Naive thymus-derived CD4-positive, alpha-beta T cell (primary cell): ENCODE results near the gene EGFR. TPM values are rescaled to one million over a fixed set of nuclear protein-coding genes. Genes with fewer than 3 reads are reported as not detected.

Experiments
- ATAC-seq: fragments of 150-1000 bp; cut with Tn5 transposase; 2 replicates; pipeline ENCODE4 v1.10.0; 2021; ENCODE audit warnings: mild to moderate bottlenecking, moderate library complexity
- CTCF ChIA-PET: fragments of 350-600 bp; sonication (Branson Sonifier 250); formaldehyde crosslinking; loops from one replicate; lab custom pipeline; 2021; ENCODE audit warnings: antibody characterized with exemption; lab: Charles Lee
- POLR2A ChIA-PET: fragments of 350-600 bp; sonication (Branson Sonifier 250); formaldehyde crosslinking; loops from one replicate; lab custom pipeline; 2021; ENCODE audit warnings: antibody characterized with exemption, inconsistent platforms; lab: Charles Lee
- DNase-seq, 9 donors: peaks; one replicate each; pipeline versions ENCODE4 v3.0.0 to v3.0.0-alpha.2; 2020 to 2022; ENCODE audit warnings: mixed read lengths in 1 of 9
- H3K27ac ChIP-seq: one replicate; pipeline ENCODE4 v1.7.0; 2013; ENCODE audit warnings: mild to moderate bottlenecking, low read depth, low read length, moderate library complexity
- H3K27me3 ChIP-seq, 2 donors: one replicate each; pipeline ENCODE4 v1.7.0; 2013; ENCODE audit warnings: low read length in 2 of 2, mild to moderate bottlenecking in 2 of 2, moderate library complexity in 2 of 2; ENCODE audit not compliant: control insufficient read depth in 2 of 2, insufficient read depth in 2 of 2
- H3K36me3 ChIP-seq, 3 experiments: 1 replicate in 2 of 3; 2 replicates in 1 of 3; pipeline ENCODE4 v1.7.0; 2013; ENCODE audit warnings: low read length in 3 of 3, mild to moderate bottlenecking in 3 of 3, moderate library complexity in 1 of 3; ENCODE audit not compliant: insufficient read depth in 3 of 3, control insufficient read depth in 2 of 3
- H3K4me1 ChIP-seq, 2 donors: one replicate each; pipeline ENCODE4 v1.7.0; 2013; ENCODE audit warnings: low read length in 2 of 2, mild to moderate bottlenecking in 2 of 2, moderate library complexity in 1 of 2; ENCODE audit not compliant: control insufficient read depth in 2 of 2, insufficient read depth in 2 of 2
- H3K4me3 ChIP-seq: 2 replicates; pipeline ENCODE4 v1.7.0; 2013; ENCODE audit warnings: mild to moderate bottlenecking, low read length
- H3K9me3 ChIP-seq, 3 experiments: 1 replicate in 2 of 3; 2 replicates in 1 of 3; pipeline ENCODE4 v1.7.0; 2013; ENCODE audit warnings: low read length in 3 of 3; ENCODE audit not compliant: control insufficient read depth in 2 of 3
- H3K27ac Mint-ChIP-seq, 9 donors: one replicate each; pipeline ENCODE4 v1.8.0; 2020 to 2022; ENCODE audit warnings: mixed read lengths in 9 of 9, mild to moderate bottlenecking in 8 of 9, moderate library complexity in 5 of 9, inconsistent platforms in 2 of 9
- H3K27me3 Mint-ChIP-seq, 5 donors: one replicate each; pipeline ENCODE4 v1.8.0; 2021 to 2022; ENCODE audit warnings: mixed read lengths in 5 of 5, mild to moderate bottlenecking in 1 of 5
- H3K36me3 Mint-ChIP-seq, 5 donors: one replicate each; pipeline ENCODE4 v1.8.0; 2020 to 2022; ENCODE audit warnings: mixed read lengths in 5 of 5, mild to moderate bottlenecking in 3 of 5, inconsistent platforms in 1 of 5
- H3K4me1 Mint-ChIP-seq, 7 donors: one replicate each; pipeline ENCODE4 v1.8.0; 2020 to 2022; ENCODE audit warnings: mixed read lengths in 7 of 7, mild to moderate bottlenecking in 3 of 7, inconsistent platforms in 1 of 7
- H3K4me3 Mint-ChIP-seq, 10 donors: one replicate each; pipeline ENCODE4 v1.8.0; 2020 to 2022; ENCODE audit warnings: mild to moderate bottlenecking in 10 of 10, mixed read lengths in 10 of 10, moderate library complexity in 6 of 10, inconsistent platforms in 2 of 10
- H3K9me3 Mint-ChIP-seq, 11 donors: one replicate each; pipeline ENCODE4 v1.8.0; 2020 to 2022; ENCODE audit warnings: mixed read lengths in 11 of 11, mild to moderate bottlenecking in 4 of 11, inconsistent platforms in 1 of 11, moderate library complexity in 1 of 11
- intact Hi-C, 2 donors: fragments of 100-400 bp; cut with micrococcal nuclease; formaldehyde crosslinking; loops; one replicate each; pipeline ENCODE4 v1.15.1; 2023
- polyA plus RNA-seq, 2 donors: library from polyadenylated mRNA; unstranded; fragments of 300-500 nt; fragmentation: Illumina TruSeq; gene quantifications; one replicate each; pipeline ENCODE4 v1.2.3, GENCODE V29; 2021
- total RNA-seq, 6 experiments: library from RNA in 5 of 6; stranded (reverse) in 5 of 6; gene quantifications; 1 replicate in 5 of 6; 2 replicates in 1 of 6; pipeline ENCODE4 v1.2.3 and lab custom pipeline; 2021 to 2026

The EGFR gene
- total and polyA plus RNA-seq, 7 experiments from 2014 or later, result 0.16 TPM; not detected in 6

DNA sequence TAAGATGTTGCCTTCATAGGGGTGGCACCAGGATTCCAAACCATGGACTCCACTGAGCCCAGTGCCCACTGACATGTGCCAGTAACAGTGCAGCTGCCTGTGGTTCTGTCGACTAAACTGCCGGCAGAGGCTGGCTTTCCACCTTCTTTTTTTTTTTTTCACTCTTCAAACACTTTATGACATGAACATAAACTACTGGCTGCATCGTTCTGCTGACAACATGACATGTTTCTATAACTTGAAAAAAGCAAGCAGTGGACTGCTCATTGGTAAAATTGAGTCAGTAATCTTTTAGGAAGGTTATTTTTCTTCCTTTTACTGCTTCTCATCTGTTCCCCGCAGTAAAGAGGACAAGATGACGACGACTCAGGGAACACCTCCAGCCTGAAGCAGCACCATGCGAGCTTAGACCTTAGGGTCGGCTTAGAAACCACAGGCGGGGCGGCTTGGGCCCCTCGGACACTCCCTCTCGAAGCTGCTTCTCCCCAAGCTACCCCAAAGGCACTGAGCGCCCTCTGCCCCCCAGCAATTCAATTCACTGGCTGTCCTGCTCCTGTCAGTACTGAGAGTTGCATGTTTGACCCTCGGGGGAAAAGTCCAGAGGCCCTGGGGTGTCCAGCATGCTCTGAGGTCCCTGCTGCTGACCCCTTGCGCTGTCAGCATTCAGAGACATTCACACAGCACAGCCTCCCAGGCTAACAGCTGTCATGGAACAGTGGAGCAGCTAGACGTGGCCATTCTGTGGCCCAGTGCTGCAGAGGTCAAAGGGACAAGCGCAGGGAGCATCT lies 112.5 kb downstream of the EGFR start:
- Mint-ChIP-seq H3K36me3 (no peaks in the 10 kb centered on the region), H3K27ac (no peak overlapping the region), H3K27me3 (peaks cover 0 to 8% (median 4%) of the 10 kb centered on the region in 5 donors), H3K4me1 (peaks cover 0 to 8% (median 0%) of the 10 kb centered on the region in 7 donors), H3K9me3 (peaks cover 0 to 4% (median 0%) of the 10 kb centered on the region in 11 donors), H3K4me3 (no peak overlapping the region)
- Histone ChIP-seq H3K36me3 (no peaks in the 10 kb centered on the region), H3K9me3 (no peaks in the 10 kb centered on the region), H3K4me3 (no peak overlapping the region), H3K27ac (no peak overlapping the region), H3K27me3 (no peaks in the 10 kb centered on the region), H3K4me1 (no peaks in the 10 kb centered on the region)
- CTCF ChIA-PET, result no interaction called here
- intact Hi-C loops, result no loop called here
- DNase-seq (no peak), ATAC-seq (no peak)
- POLR2A ChIA-PET, result no interaction called here

DNA sequence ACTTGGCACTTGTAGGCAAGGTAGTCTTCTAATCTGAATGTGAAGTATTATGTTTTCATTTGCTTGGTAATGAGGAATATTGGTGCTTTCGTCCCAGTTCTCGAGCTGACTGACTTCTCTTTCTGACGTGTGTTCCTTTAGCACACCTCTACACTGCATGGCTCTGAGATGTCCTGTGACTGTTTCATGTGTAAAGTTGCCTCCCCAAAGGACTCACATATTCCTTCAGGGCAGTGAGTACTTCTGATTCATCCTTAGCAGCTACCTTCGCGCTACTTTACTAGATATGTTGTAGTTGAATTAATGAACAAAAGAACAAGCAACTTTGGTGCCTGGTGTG lies 113.7 kb downstream of the EGFR start:
- intact Hi-C loops, result no loop called here
- H3K36me3 ChIP-seq, result no peaks in the 10 kb centered on the region
- H3K9me3 ChIP-seq, result no peaks in the 10 kb centered on the region
- ChIA-PET CTCF (no interaction called here), POLR2A (no interaction called here)
- H3K27me3 ChIP-seq, result no peaks in the 10 kb centered on the region
- no peak for ATAC-seq
- DNase-seq, result no peak
- H3K27ac ChIP-seq, result no peak overlapping the region
- no peaks in the 10 kb centered on the region for H3K36me3 Mint-ChIP-seq
- H3K9me3 Mint-ChIP-seq, result peaks cover 0 to 8% (median 1%) of the 10 kb centered on the region in 11 donors
- no peak overlapping the region for H3K4me3 Mint-ChIP-seq
- peaks cover 0 to 8% (median 0%) of the 10 kb centered on the region in 7 donors for H3K4me1 Mint-ChIP-seq
- H3K27me3 Mint-ChIP-seq, result peaks cover 1 to 9% (median 4%) of the 10 kb centered on the region in 5 donors
- no peak overlapping the region for H3K4me3 ChIP-seq
- H3K27ac Mint-ChIP-seq, result no peak overlapping the region
- no peaks in the 10 kb centered on the region for H3K4me1 ChIP-seq

DNA sequence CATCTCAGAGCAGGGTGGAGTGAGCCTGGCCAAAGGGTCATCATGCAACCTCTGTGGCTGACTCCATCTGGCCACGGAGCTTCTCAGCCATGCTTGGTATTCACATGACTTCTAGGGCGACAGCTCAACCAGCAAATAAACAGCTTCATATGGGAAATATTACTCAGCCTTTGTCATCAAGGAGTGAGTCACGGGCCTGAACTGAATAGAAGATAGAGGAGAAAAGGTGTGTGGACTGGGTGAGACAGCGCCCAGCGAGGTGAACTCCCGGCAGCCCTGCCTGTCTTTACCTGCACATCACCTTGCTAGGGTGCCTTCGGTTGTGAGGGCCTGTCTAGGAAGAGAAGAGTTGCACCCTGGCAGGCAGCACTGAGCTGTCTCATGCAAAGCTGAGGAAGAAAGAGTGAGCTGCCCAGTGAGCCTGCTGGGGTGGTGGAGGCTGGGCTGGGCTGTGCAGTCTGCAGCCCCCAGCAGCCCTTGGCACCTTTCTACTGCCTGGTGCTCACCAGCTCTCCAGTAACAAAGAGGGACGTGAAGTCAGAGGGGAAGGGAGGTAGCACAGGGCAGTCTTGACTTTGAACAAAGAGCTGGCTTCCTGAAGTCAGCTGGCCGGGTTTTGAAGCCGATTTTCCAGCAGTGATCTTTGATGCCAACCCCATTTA lies 114.2 kb downstream of the EGFR start:
- peak in 1 of 9 donors; percentile 28 for DNase-seq
- Histone ChIP-seq H3K36me3 (no peaks in the 10 kb centered on the region), H3K27ac (no peak overlapping the region), H3K27me3 (no peaks in the 10 kb centered on the region), H3K4me1 (no peaks in the 10 kb centered on the region), H3K9me3 (no peaks in the 10 kb centered on the region), H3K4me3 (no peak overlapping the region)
- H3K36me3 Mint-ChIP-seq, result no peaks in the 10 kb centered on the region
- H3K4me3 Mint-ChIP-seq, result no peak overlapping the region
- ChIA-PET CTCF (no interaction called here), POLR2A (no interaction called here)
- H3K9me3 Mint-ChIP-seq, result peaks cover 0 to 9% (median 1%) of the 10 kb centered on the region in 11 donors
- peaks cover 3 to 9% (median 4%) of the 10 kb centered on the region in 5 donors for H3K27me3 Mint-ChIP-seq
- no peak overlapping the region for H3K27ac Mint-ChIP-seq
- intact Hi-C loops, result no loop called here
- peaks cover 0 to 8% (median 0%) of the 10 kb centered on the region in 7 donors for H3K4me1 Mint-ChIP-seq
- no peak for ATAC-seq

- Mint-ChIP-seq H3K27ac (no peak overlapping the region), H3K36me3 (no peaks in the 10 kb centered on the region), H3K4me1 (peaks cover 0 to 8% (median 0%) of the 10 kb centered on the region in 7 donors), H3K4me3 (no peak overlapping the region), H3K27me3 (peaks cover 3 to 9% (median 5%) of the 10 kb centered on the region in 5 donors), H3K9me3 (peaks cover 0 to 16% (median 4%) of the 10 kb centered on the region in 11 donors)
- Histone ChIP-seq H3K27ac (no peak overlapping the region), H3K27me3 (no peaks in the 10 kb centered on the region), H3K9me3 (peaks cover 0 to 2% (median 0%) of the 10 kb centered on the region in 3 experiments), H3K36me3 (no peaks in the 10 kb centered on the region), H3K4me1 (no peaks in the 10 kb centered on the region), H3K4me3 (no peak overlapping the region)
- ChIA-PET POLR2A (no interaction called here), CTCF (no interaction called here)
- ATAC-seq (no peak), DNase-seq (no peak)
- intact Hi-C loops, result no loop called here
Observed at GRCh38 chr7:55133630-55134358, 115.0 kb downstream of the EGFR start.

GRCh38 chr7:55134359-55134725 lies 115.5 kb downstream of the EGFR start:
- intact Hi-C loops, result no loop called here
- ChIA-PET POLR2A (no interaction called here), CTCF (no interaction called here)
- H3K27ac ChIP-seq, result no peak overlapping the region
- H3K27ac Mint-ChIP-seq, result no peak overlapping the region
- no peaks in the 10 kb centered on the region for H3K4me1 ChIP-seq
- no peak overlapping the region for H3K4me3 Mint-ChIP-seq
- H3K36me3 Mint-ChIP-seq, result no peaks in the 10 kb centered on the region
- ATAC-seq (no peak), DNase-seq (no peak)
- H3K27me3 Mint-ChIP-seq, result peaks cover under 1 to 9% (median 7%) of the 10 kb centered on the region in 5 donors
- no peaks in the 10 kb centered on the region for H3K27me3 ChIP-seq
- H3K9me3 Mint-ChIP-seq, result peaks cover 0 to 21% (median 8%) of the 10 kb centered on the region in 11 donors
- no peaks in the 10 kb centered on the region for H3K36me3 ChIP-seq
- H3K9me3 ChIP-seq, result peaks cover 0 to 4% (median 0%) of the 10 kb centered on the region in 3 experiments
- H3K4me3 ChIP-seq, result no peak overlapping the region
- H3K4me1 Mint-ChIP-seq, result peaks cover 0 to 8% (median 0%) of the 10 kb centered on the region in 7 donors

- Histone ChIP-seq H3K9me3 (peaks cover 0 to 4% (median 0%) of the 10 kb centered on the region in 3 experiments), H3K27me3 (no peaks in the 10 kb centered on the region), H3K4me3 (no peak overlapping the region), H3K36me3 (no peaks in the 10 kb centered on the region), H3K4me1 (no peaks in the 10 kb centered on the region), H3K27ac (no peak overlapping the region)
- POLR2A ChIA-PET, result no interaction called here
- ATAC-seq, result no peak
- Mint-ChIP-seq H3K4me3 (no peak overlapping the region), H3K4me1 (peaks cover 0 to 8% (median 0%) of the 10 kb centered on the region in 7 donors), H3K36me3 (no peaks in the 10 kb centered on the region), H3K27ac (no peak overlapping the region), H3K9me3 (peaks cover 0 to 22% (median 8%) of the 10 kb centered on the region in 11 donors), H3K27me3 (peaks cover 0 to 9% (median 7%) of the 10 kb centered on the region in 5 donors)
- intact Hi-C loops, result no loop called here
- CTCF ChIA-PET, result no interaction called here
- DNase-seq, result no peak
Observed at GRCh38 chr7:55134786-55135185, 116.0 kb downstream of the EGFR start.
